ENCODE results near the gene GALR1.

DNA sequence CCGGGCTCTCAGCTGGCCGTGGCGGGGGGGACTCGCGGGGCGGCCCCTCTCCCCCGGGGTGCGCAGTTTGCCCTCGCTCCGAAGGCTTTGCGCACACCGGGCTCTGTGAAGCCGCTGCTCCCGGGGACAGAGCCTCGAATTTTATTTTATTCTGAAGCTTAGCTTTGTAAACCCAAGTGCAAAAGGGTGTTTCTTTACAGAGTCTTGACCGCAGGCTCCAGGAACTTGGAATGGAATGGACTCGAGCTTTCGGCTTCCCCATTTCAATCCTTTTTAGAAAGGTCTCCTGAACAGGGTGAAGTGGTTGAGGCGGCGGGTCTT is 2.0 kb downstream of the GALR1 start:
- TF ChIP-seq POLR2A (IDR thresholded peaks at IDR 0.05) (no peak), POLR2AphosphoS5 (IDR thresholded peaks at IDR 0.05) (no peak)

Measured in spleen (tissue), 3 donors.